ENCODE data around the gene TPGS2. TPM values are rescaled to one million over a fixed set of nuclear protein-coding genes. Genes with fewer than 3 reads are reported as not detected.
A peak's percentile ranks its signal among the peaks of the same experiment; 100 is the strongest.

The TPGS2 gene
- total and polyA plus RNA-seq, 2 of the 8 experiments (the other 6 are each of a cell fraction or from before 2014, with no cell fraction given): 151 to 273 TPM

- 73% methylated on average over 1 of the region's 1 CpG; no CpG with 5 or more reads in 1 of the 2 experiments for WGBS, 2 experiments (ENCODE audit: extremely low coverage in 1 of 2, insufficient coverage in 1 of 2, insufficient read length in 1 of 2, insufficient replicate concordance in 2 of 2, low coverage in 1 of 2, low lambda C conversion rate in 2 of 2, missing lambda C conversion rate in 1 of 2)
- H3K23ac ChIP-seq (ENCODE audit: insufficient read length): no peak overlapping the region
- H4K20me1 ChIP-seq (replicated peaks in 1 of 2; ENCODE audit: control insufficient read depth in 1 of 2, insufficient read depth in 2 of 2, low read length in 2 of 2): no peaks in the 10 kb centered on the region
- no peak overlapping the region for H4K5ac ChIP-seq (ENCODE audit: insufficient read length, low read depth, low read length)
- H3K23me2 ChIP-seq (ENCODE audit: low read depth, low read length): no peaks in the 10 kb centered on the region
- no peak overlapping the region for H3K14ac ChIP-seq (ENCODE audit: insufficient read length)
- no peak overlapping the region for H3K4me2 ChIP-seq (ENCODE audit: insufficient read depth in 1 of 2, low read depth in 2 of 2, low read length in 2 of 2)
- no peak overlapping the region for H4K8ac ChIP-seq (ENCODE audit: extremely low read depth, insufficient read depth, low read length)
- no peak overlapping the region for H2AK5ac ChIP-seq (ENCODE audit: low read depth, low read length)
- 0 out of 8 replicates have a peak, but pooled peaks cover 0 to 4% (median 0%) of the 10 kb centered on the region in 4 experiments for H3K36me3 ChIP-seq (ENCODE audit: control insufficient read depth in 2 of 4, insufficient read depth in 4 of 4, low read length in 3 of 4)
- H2BK12ac ChIP-seq (ENCODE audit: low read depth, low read length): no peak overlapping the region
- H3K79me1 ChIP-seq (ENCODE audit: low read depth, low read length): no peaks in the 10 kb centered on the region
- peaks cover 0 to 3% (median 0%) of the 10 kb centered on the region in 4 experiments; a peak in 1 of 7 replicates for H3K4me1 ChIP-seq (replicated peaks in 1 of 4; ENCODE audit: control insufficient read depth in 3 of 4, insufficient read depth in 4 of 4, low read length in 3 of 4)
- FAIRE-seq (peak; percentile 19), DNase-seq (ENCODE audit: low read depth in 1 of 2, low spot score in 2 of 2) (no peak)
- H2BK20ac ChIP-seq (ENCODE audit: low read length): no peak overlapping the region
- no peak overlapping the region for H2BK120ac ChIP-seq (replicated peaks; ENCODE audit: low read depth, low read length)
- H2BK5ac ChIP-seq (ENCODE audit: low read depth, low read length): no peak overlapping the region
- H3K9ac ChIP-seq (replicated peaks in 1 of 4; ENCODE audit: extremely low read depth in 1 of 4, low read depth in 3 of 4, low read length in 3 of 4): no peak overlapping the region
- no peak overlapping the region for H3K4ac ChIP-seq (replicated peaks; ENCODE audit: insufficient read length, low read depth, low read length)
- no peak overlapping the region for H2AFZ ChIP-seq (ENCODE audit: low read length)
- H4K91ac ChIP-seq (replicated peaks; ENCODE audit: insufficient read length, low read length): no peak overlapping the region
- no peak overlapping the region for H2BK15ac ChIP-seq (ENCODE audit: low read length)
- no peaks in the 10 kb centered on the region for H3K9me3 ChIP-seq (ENCODE audit: insufficient read depth in 2 of 2, low read depth in 1 of 2, low read length in 1 of 2)
- ChIA-PET CTCF (ENCODE audit: partially characterized antibody) (no interaction called here), POLR2A (ENCODE audit: partially characterized antibody) (no interaction called here)
- H3K27me3 ChIP-seq (replicated peaks in 1 of 4; ENCODE audit: control insufficient read depth in 3 of 4, extremely low read depth in 1 of 4, insufficient read depth in 3 of 4, low read length in 3 of 4): no peaks in the 10 kb centered on the region
- H3K56ac ChIP-seq (replicated peaks; ENCODE audit: insufficient read length, low read depth, low read length): no peak overlapping the region
- H3K27ac ChIP-seq (ENCODE audit: low read depth, low read length): no peak overlapping the region
- no peaks in the 10 kb centered on the region for H3K79me2 ChIP-seq (ENCODE audit: control insufficient read depth in 1 of 2, insufficient read depth in 2 of 2, low read length in 2 of 2)
- no peak overlapping the region for H3K18ac ChIP-seq (ENCODE audit: extremely low read depth, low read length)
- TF ChIP-seq CBX8 (IDR thresholded peaks at IDR 0.05; ENCODE audit: borderline replicate concordance, low read depth, low read length) (no peak), BACH1 (IDR thresholded peaks at IDR 0.05; ENCODE audit: low read length) (no peak), TBP (IDR thresholded peaks at IDR 0.05; ENCODE audit: low read depth, low read length) (no peak), RXRA (IDR thresholded peaks at IDR 0.05; ENCODE audit: insufficient read depth, low read depth, low read length) (no peak), BRCA1 (IDR thresholded peaks at IDR 0.05; ENCODE audit: low read depth, low read length) (no peak), GABPA (IDR thresholded peaks at IDR 0.05; ENCODE audit: borderline replicate concordance, insufficient read depth, low read length) (no peak)
- H3K4me3 ChIP-seq (ENCODE audit: extremely low read depth in 1 of 4, insufficient read depth in 2 of 4, low read depth in 3 of 4, low read length in 4 of 4): no peak overlapping the region
Measured at GRCh38 chr18:36856815-36857214, 28.0 kb upstream of the TPGS2 start.

All from H1 (cell line).